Measurements from ENCODE around the gene CENPP.

- TF ChIP-seq, protein P1, sequence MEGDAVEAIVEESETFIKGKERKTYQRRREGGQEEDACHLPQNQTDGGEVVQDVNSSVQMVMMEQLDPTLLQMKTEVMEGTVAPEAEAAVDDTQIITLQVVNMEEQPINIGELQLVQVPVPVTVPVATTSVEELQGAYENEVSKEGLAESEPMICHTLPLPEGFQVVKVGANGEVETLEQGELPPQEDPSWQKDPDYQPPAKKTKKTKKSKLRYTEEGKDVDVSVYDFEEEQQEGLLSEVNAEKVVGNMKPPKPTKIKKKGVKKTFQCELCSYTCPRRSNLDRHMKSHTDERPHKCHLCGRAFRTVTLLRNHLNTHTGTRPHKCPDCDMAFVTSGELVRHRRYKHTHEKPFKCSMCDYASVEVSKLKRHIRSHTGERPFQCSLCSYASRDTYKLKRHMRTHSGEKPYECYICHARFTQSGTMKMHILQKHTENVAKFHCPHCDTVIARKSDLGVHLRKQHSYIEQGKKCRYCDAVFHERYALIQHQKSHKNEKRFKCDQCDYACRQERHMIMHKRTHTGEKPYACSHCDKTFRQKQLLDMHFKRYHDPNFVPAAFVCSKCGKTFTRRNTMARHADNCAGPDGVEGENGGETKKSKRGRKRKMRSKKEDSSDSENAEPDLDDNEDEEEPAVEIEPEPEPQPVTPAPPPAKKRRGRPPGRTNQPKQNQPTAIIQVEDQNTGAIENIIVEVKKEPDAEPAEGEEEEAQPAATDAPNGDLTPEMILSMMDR (IDR thresholded peaks at IDR 0.05; ENCODE audit: low read depth, low read length, missing input control): no peak
- TF ChIP-seq ATF3 (IDR thresholded peaks at IDR 0.05) (no peak), RXRA (IDR thresholded peaks at IDR 0.05) (no peak), RAD21 (IDR thresholded peaks at IDR 0.05) (no peak), TAF1 (conservative IDR thresholded peaks at IDR 0.05) (no peak), SP1 (IDR thresholded peaks at IDR 0.05) (no peak), YY1 (IDR thresholded peaks at IDR 0.05) (no peak), EGR1 (IDR thresholded peaks at IDR 0.05; ENCODE audit: low read depth in 2 of 2) (no peak), ZBTB33 (IDR thresholded peaks at IDR 0.05) (no peak), JUND (IDR thresholded peaks at IDR 0.05) (no peak), GABPA (IDR thresholded peaks at IDR 0.05 in 1 of 2, conservative IDR thresholded peaks at IDR 0.05 in 1 of 2) (no peak), HNF4A (conservative IDR thresholded peaks at IDR 0.05) (no peak)
- TF ChIP-seq, protein P2, sequence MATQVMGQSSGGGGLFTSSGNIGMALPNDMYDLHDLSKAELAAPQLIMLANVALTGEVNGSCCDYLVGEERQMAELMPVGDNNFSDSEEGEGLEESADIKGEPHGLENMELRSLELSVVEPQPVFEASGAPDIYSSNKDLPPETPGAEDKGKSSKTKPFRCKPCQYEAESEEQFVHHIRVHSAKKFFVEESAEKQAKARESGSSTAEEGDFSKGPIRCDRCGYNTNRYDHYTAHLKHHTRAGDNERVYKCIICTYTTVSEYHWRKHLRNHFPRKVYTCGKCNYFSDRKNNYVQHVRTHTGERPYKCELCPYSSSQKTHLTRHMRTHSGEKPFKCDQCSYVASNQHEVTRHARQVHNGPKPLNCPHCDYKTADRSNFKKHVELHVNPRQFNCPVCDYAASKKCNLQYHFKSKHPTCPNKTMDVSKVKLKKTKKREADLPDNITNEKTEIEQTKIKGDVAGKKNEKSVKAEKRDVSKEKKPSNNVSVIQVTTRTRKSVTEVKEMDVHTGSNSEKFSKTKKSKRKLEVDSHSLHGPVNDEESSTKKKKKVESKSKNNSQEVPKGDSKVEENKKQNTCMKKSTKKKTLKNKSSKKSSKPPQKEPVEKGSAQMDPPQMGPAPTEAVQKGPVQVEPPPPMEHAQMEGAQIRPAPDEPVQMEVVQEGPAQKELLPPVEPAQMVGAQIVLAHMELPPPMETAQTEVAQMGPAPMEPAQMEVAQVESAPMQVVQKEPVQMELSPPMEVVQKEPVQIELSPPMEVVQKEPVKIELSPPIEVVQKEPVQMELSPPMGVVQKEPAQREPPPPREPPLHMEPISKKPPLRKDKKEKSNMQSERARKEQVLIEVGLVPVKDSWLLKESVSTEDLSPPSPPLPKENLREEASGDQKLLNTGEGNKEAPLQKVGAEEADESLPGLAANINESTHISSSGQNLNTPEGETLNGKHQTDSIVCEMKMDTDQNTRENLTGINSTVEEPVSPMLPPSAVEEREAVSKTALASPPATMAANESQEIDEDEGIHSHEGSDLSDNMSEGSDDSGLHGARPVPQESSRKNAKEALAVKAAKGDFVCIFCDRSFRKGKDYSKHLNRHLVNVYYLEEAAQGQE (IDR thresholded peaks at IDR 0.05): no peak
- TF ChIP-seq, protein P3, sequence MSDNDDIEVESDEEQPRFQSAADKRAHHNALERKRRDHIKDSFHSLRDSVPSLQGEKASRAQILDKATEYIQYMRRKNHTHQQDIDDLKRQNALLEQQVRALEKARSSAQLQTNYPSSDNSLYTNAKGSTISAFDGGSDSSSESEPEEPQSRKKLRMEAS (IDR thresholded peaks at IDR 0.05): no peak
Observed at GRCh38 chr9:92446536-92446935, 120.8 kb downstream of the CENPP start.
